ENCODE results near the gene MYOCD. TPM values are rescaled to one million over a fixed set of nuclear protein-coding genes. Genes with fewer than 3 reads are reported as not detected.

Gene MYOCD
- total and polyA plus RNA-seq, 2 of the 13 experiments (the other 11 are each of a cell fraction or from before 2014, with no cell fraction given): not detected

- H3K79me2 ChIP-seq (ENCODE audit: insufficient read depth, low read length): no peaks in the 10 kb centered on the region
- FAIRE-seq: no peak
- 52% methylated on average over 2 of the region's 2 CpGs for WGBS (ENCODE audit: low lambda C conversion rate)
Measured at GRCh38 chr17:12640364-12640763, 25.3 kb upstream of the MYOCD start.

More at GRCh38 chr17:12640364-12640763, 25.3 kb upstream of the MYOCD start:
- DNase-seq (ENCODE audit: low spot score) (no peak), ATAC-seq (no peak)
- intact Hi-C loops (cut with micrococcal nuclease; ENCODE audit: unreplicated experiment) (no loop called here), in situ Hi-C loops (cut with HindIII; ENCODE audit: extremely low pct_ligation_motif_present, low pct_unique_long_range_greater_than_20kb) (no loop called here)
- BruUV-seq (replicated peaks): no TSS peak
- H3K36me3 ChIP-seq (replicated peaks in 1 of 2; ENCODE audit: control insufficient read depth in 1 of 2, insufficient read depth in 2 of 2, low read length in 2 of 2): no peaks in the 10 kb centered on the region
- ChIA-PET CTCF (ENCODE audit: low intra/inter-chr PET ratio, low total read pairs) (no interaction called here), POLR2A (no interaction called here)
- no peaks in the 10 kb centered on the region for H4K20me1 ChIP-seq (ENCODE audit: insufficient read depth, low read length)
- H3K4me3 ChIP-seq (replicated peaks in 1 of 3; ENCODE audit: insufficient read depth in 1 of 3, low read depth in 2 of 3, low read length in 3 of 3): no peak overlapping the region
- H3K4me1 ChIP-seq (ENCODE audit: insufficient read depth, low read length): 0 out of 2 replicates have a peak, but pooled peaks cover 4% of the 10 kb centered on the region
- TF ChIP-seq ZNF605 (CRISPR knock-in tag; IDR thresholded peaks at IDR 0.05) (no peak), IRF1 (CRISPR knock-in tag; IDR thresholded peaks at IDR 0.05; ENCODE audit: low read depth) (no peak), EHMT2 (IDR thresholded peaks at IDR 0.05; ENCODE audit: borderline replicate concordance, low read depth, low read length) (no peak), NFYB (CRISPR knock-in tag; IDR thresholded peaks at IDR 0.05) (no peak), SMAD9 (CRISPR knock-in tag; IDR thresholded peaks at IDR 0.05) (no peak), ZNF550 (CRISPR knock-in tag; IDR thresholded peaks at IDR 0.05; ENCODE audit: borderline replicate concordance) (no peak), MAFF (IDR thresholded peaks at IDR 0.05; ENCODE audit: low read depth, low read length) (no peak), ZNF235 (CRISPR knock-in tag; IDR thresholded peaks at IDR 0.05; ENCODE audit: borderline replicate concordance) (no peak), SOX6 (IDR thresholded peaks at IDR 0.05) (no peak), SOX6 (CRISPR knock-in tag; IDR thresholded peaks at IDR 0.05) (no peak), GMEB2 (CRISPR knock-in tag; IDR thresholded peaks at IDR 0.05; ENCODE audit: low read depth) (no peak)
- no peaks in the 10 kb centered on the region for H3K27me3 ChIP-seq (ENCODE audit: control insufficient read depth in 1 of 2, insufficient read depth in 2 of 2, low read length in 2 of 2)
- no peaks in the 10 kb centered on the region for H3K9me3 ChIP-seq (ENCODE audit: low read length)
- no peak overlapping the region for H3K9ac ChIP-seq (ENCODE audit: insufficient read depth, low read depth, low read length)
- H2AFZ ChIP-seq (ENCODE audit: low read length): no peak overlapping the region
- no peak overlapping the region for H3K4me2 ChIP-seq (ENCODE audit: low read depth, low read length)
- H3K27ac ChIP-seq (ENCODE audit: extremely low read length, insufficient read depth, low read length): no peak overlapping the region

All from HepG2 (cell line).